ENCODE measurements around the gene FOSL1.

Gene FOSL1

GRCh38 chr11:65861533-65862183 is 38.5 kb downstream of the FOSL1 start:
- no peak for DNase-seq

- no peak for DNase-seq
Observed at GRCh38 chr11:65861165-65861505, 39.1 kb downstream of the FOSL1 start.

DNA sequence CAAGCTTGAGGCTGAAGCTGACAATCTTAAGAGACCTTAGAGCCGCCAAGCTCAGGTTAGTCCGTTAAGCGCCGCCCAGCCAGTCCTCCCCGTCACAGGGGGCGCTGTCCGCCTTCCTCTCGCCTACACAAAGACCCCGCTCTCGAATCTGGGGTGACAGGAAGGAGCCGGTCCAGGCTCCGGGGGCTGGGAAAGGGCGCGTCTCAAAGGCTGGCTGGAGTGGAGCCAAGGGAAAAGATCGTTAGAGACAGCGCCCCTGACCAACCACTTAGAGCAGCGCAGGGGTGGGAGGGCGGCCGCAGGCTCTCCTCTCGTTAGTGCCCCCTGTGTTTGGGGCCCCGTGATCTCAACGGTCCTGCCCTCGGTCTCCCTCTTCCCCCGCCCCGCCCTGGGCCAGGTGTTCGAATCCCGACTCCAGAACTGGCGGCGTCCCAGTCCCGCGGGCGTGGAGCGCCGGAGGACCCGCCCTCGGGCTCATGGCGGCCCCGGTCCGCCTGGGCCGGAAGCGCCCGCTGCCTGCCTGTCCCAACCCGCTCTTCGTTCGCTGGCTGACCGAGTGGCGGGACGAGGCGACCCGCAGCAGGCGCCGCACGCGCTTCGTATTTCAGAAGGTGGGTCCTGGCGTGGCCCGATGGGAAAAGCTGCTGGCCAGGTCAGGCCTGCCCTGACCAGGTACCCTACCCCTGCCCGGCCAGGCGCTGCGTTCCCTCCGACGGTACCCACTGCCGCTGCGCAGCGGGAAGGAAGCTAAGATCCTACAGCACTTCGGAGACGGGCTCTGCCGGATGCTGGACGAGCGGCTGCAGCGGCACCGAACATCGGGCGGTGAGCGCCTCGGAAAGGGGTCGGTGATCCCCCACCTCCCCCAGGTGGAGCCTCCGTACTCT is 39.7 kb downstream of the FOSL1 start, which contains the start of gene MUS81:
TSS of gene MUS81 (plus strand) at position 156 of the 887 bp plus-strand sequence. CDS start at position 477, 321 bp downstream.
- peak; percentile 93 for DNase-seq

DNA sequence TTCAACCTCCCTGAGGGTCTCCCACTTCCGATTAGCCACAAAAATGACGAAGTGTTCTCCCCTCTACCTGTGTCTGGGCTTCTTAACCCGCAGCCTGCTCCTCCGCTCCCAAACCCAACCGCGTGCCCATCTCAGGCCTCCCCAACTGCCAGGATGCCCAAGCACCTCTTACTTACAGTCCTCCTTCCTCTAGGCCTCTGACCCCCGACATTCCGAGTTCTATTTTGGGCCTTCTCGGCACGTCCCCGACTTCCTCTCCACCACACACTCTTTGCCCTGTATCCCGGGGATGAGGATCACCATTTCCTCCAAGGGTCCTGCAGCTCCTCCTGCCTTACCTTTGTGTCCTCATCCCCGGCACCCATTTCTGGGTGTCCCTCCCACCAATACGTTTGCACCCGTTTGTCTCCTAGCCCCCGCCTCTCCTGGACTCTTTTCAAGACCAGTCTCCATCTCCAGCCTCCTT is 40.3 kb downstream of the FOSL1 start:
- DNase-seq, result no peak

DNA sequence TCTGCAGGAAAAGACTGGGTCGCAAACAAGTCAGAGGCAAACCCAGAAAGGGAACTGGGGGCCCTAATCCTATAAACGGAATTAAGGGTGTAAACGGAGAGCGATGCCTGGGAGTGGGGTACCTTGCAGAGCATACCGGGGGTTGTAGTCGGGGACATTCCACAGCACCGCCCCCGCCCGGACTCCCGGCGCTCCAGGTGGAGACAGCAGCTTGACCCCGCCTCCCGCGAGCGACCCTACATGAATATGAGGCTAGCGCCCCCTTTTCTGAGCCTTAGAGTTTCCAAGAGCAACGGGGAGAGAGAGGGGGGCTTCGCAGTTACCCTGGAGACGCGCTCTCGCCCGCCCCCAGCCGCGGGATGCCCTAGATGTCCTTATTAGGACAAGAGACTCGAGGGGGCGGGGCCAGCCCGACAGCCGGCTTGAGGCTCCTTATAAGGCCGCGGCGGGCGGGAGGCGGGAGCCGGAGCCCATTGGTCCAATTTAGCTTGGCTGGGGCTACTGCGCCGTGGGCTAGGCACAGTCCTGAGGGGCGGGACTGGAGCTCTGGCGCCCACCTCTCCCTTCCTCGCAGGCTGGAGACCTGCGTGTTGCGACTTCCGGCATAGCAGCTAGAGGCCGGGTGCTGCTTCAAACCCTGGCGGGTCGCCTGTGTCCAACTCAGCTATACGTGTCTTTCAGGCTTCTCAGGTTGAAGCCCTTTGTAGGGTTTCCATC is 40.9 kb downstream of the FOSL1 start:
- DNase-seq, result peak; percentile 98

- DNase-seq, result no peak
Observed at GRCh38 chr11:65858681-65859087, 41.5 kb downstream of the FOSL1 start.

- peak; percentile 97 for DNase-seq
Observed at GRCh38 chr11:65857853-65858680, 42.1 kb downstream of the FOSL1 start, which contains the start of gene CFL1. Gene CFL1, minus strand, starts transcription at chr11:65858180. Its CDS starts 81 bp downstream, at chr11:65858099.

DNA sequence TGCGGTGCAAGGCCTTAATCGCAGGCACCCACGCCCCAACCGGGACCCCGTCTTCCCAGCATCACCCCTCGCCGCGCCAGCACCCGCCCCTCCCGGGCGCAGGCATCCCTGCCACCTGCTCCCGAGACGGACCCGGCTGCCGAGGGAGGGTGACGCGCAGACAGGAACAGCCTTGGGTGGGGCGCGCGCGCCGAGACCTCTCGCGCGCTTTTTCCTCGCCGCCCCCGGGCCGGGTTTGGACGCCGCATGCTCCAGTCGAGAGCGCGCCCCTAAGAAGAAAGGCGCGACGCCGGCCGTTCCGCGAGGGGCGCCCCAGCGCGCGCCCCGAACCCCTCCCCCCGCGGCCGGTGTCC is 42.7 kb downstream of the FOSL1 start:
- DNase-seq, result no peak

GRCh38 chr11:65856689-65857499 is 43.3 kb downstream of the FOSL1 start:
- peak; percentile 9 for DNase-seq

DNA sequence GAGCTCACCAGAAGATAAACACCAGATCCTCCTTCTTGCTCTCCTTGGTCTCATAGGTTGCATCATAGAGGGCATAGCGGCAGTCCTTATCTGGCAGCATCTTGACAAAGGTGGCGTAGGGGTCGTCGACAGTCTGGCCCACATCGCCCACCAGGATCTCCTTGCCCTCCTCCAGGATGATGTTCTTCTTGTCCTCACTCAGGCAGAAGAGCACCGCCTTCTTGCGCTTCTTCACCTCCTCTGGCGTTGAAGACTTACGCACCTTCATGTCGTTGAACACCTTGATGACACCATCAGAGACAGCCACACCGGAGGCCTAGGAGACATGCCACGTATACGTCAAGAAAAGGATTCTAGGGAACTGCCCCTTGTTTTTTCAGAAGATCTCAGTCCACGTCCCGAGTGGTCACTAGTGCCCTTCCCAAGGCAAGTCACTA is 44.2 kb downstream of the FOSL1 start:
- DNase-seq, result no peak

DNA sequence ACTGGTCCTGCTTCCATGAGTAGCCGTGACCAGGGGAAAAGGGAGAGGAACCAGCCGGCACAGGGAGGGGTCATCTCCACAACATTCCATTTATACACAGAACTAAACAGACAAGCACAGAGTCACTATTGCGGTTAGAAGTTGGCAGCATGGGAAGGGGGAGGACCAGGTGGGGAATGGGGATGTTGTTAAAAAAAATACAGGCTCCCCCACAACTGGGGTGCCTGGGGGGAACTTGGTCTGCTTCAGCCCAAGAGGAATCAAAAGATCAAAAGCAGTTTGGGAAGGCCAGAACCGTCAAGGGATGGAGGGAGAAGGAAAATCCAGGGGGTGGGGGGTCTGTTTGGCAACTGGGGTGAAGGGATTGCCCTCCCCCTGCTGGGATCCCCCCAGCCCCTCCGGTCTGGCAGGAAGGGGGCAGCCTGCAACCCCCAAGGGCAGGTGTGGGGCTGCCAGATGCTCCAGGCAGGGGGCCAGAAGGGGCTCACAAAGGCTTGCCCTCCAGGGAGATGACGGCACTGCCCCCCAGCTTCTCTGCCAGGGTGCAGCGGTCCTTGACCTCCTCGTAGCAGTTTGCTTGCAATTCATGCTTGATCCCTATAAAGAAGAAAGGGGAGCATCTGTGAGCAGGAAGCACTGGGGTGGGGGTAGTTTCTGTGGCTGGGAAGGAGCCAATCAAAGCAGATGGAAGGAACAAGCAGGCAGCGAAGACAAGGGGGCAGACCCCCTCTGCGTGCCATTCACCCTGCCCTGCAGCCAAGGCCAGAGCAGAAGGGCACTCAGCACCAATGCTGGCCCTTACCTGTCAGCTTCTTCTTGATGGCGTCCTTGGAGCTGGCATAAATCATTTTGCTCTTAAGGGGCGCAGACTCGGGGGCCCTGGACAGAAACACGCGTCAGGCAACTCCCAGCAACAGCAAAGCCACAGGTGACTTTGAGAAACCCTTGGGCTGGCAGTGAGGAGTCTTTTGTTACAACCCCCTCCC is 45.0 kb downstream of the FOSL1 start:
- DNase-seq, result no peak

DNA sequence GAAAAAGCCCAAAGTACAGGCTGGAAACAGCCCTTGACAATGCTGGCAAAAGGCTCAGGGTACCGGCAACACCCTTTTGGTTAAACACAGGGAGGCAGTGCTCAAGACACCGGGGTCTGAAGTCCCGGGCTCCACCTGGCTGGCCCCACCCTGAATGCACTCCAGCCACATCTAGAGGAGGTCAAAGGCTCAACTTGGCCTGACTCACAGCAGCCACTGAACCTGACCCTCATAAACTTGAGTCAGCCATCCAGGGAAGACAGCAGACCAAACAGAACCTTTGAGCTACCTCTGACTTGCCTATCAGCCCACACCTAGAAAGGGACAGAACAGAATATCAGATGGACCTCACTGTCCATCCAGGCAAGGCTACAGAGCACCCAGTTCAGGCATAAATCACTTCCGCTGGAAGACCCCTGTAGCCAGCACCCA is 46.0 kb downstream of the FOSL1 start:
- no peak for DNase-seq

GRCh38 chr11:65853246-65853979 is 46.8 kb downstream of the FOSL1 start:
- no peak for DNase-seq

GRCh38 chr11:65852508-65853245 is 47.5 kb downstream of the FOSL1 start:
- DNase-seq, result no peak

DNA sequence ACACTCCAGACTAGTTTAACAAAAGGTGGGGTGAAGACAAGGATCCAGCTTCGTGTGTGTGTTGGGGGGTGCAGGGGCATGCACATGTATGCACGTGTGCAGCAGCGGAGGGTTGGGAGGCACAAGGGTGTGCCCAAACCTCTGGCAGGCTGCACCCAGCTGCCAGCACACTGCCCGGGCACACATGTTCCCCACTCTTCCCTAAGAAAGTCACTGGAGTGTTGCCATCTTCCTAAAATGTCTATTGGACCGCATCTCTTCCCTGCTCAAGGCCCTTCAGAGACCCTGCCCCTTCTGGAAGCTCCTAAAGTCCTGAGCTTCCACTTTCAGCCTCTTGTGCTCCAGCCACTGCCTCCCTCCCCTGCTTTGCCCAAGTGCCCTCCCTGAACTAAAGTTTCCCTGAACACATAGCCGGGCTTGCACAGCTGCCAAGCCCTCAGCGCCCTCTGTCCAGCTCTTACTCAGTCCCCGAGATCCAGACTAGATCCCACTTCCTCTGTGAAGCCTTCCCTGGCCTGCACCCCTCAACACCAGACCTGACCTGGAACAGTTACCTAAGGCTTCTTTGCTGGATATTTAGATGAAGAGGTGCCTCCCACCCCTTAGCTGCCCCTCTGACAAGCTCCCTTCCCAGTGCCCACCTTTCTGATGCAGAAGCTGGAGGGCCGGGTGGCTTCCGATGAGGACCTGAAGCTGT is 48.2 kb downstream of the FOSL1 start:
- no peak for DNase-seq

DNA sequence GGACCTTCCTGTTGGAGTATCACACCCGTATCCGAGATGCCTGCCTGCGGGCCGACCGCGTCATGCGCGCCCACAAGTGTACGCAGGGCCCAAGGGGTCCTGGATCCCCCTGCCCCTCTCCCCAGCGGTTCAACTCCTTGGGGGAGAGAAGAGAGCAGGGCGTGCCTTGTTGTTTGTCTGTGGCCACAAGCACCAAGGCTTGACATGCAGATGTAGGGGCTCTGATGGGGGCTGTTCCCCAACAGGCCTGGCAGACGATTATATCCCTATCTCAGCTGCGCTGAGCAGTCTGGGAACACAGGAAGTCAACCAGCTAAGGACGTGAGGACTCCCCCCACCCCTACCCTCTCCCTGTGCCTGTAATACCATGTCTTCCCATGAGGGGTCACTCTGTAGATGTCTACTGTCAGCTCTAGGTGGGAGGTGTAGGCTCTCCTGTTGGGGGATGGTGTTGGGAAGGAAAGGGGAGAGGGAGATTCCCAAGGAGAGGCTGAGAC is 49.1 kb downstream of the FOSL1 start:
- no peak for DNase-seq

GRCh38 chr11:65850217-65851082 is 49.7 kb downstream of the FOSL1 start:
- no peak for DNase-seq

All from DMS153 (cell line).